Naive thymus-derived CD4-positive, alpha-beta T cell (primary cell): Measurements from ENCODE around the gene LAMB1. TPM values are rescaled to one million over a fixed set of nuclear protein-coding genes. Genes with fewer than 3 reads are reported as not detected.

ENCODE experiments used
- ATAC-seq: fragments of 150-1000 bp; cut with Tn5 transposase; 2 replicates; pipeline ENCODE4 v1.10.0; 2021; ENCODE audit warnings: mild to moderate bottlenecking, moderate library complexity
- CTCF ChIA-PET: fragments of 350-600 bp; sonication (Branson Sonifier 250); formaldehyde crosslinking; loops from one replicate; lab custom pipeline; 2021; ENCODE audit warnings: antibody characterized with exemption; lab: Charles Lee
- POLR2A ChIA-PET: fragments of 350-600 bp; sonication (Branson Sonifier 250); formaldehyde crosslinking; loops from one replicate; lab custom pipeline; 2021; ENCODE audit warnings: antibody characterized with exemption, inconsistent platforms; lab: Charles Lee
- DNase-seq, 9 donors: peaks; one replicate each; pipeline versions ENCODE4 v3.0.0 to v3.0.0-alpha.2; 2020 to 2022; ENCODE audit warnings: mixed read lengths in 1 of 9
- H3K27ac ChIP-seq: one replicate; pipeline ENCODE4 v1.7.0; 2013; ENCODE audit warnings: mild to moderate bottlenecking, low read depth, low read length, moderate library complexity
- H3K27me3 ChIP-seq, 2 donors: one replicate each; pipeline ENCODE4 v1.7.0; 2013; ENCODE audit warnings: low read length in 2 of 2, mild to moderate bottlenecking in 2 of 2, moderate library complexity in 2 of 2; ENCODE audit not compliant: control insufficient read depth in 2 of 2, insufficient read depth in 2 of 2
- H3K36me3 ChIP-seq, 3 experiments: 1 replicate in 2 of 3; 2 replicates in 1 of 3; pipeline ENCODE4 v1.7.0; 2013; ENCODE audit warnings: low read length in 3 of 3, mild to moderate bottlenecking in 3 of 3, moderate library complexity in 1 of 3; ENCODE audit not compliant: insufficient read depth in 3 of 3, control insufficient read depth in 2 of 3
- H3K4me1 ChIP-seq, 2 donors: one replicate each; pipeline ENCODE4 v1.7.0; 2013; ENCODE audit warnings: low read length in 2 of 2, mild to moderate bottlenecking in 2 of 2, moderate library complexity in 1 of 2; ENCODE audit not compliant: control insufficient read depth in 2 of 2, insufficient read depth in 2 of 2
- H3K4me3 ChIP-seq: 2 replicates; pipeline ENCODE4 v1.7.0; 2013; ENCODE audit warnings: mild to moderate bottlenecking, low read length
- H3K9me3 ChIP-seq, 3 experiments: 1 replicate in 2 of 3; 2 replicates in 1 of 3; pipeline ENCODE4 v1.7.0; 2013; ENCODE audit warnings: low read length in 3 of 3; ENCODE audit not compliant: control insufficient read depth in 2 of 3
- H3K27ac Mint-ChIP-seq, 9 donors: one replicate each; pipeline ENCODE4 v1.8.0; 2020 to 2022; ENCODE audit warnings: mixed read lengths in 9 of 9, mild to moderate bottlenecking in 8 of 9, moderate library complexity in 5 of 9, inconsistent platforms in 2 of 9
- H3K27me3 Mint-ChIP-seq, 5 donors: one replicate each; pipeline ENCODE4 v1.8.0; 2021 to 2022; ENCODE audit warnings: mixed read lengths in 5 of 5, mild to moderate bottlenecking in 1 of 5
- H3K36me3 Mint-ChIP-seq, 5 donors: one replicate each; pipeline ENCODE4 v1.8.0; 2020 to 2022; ENCODE audit warnings: mixed read lengths in 5 of 5, mild to moderate bottlenecking in 3 of 5, inconsistent platforms in 1 of 5
- H3K4me1 Mint-ChIP-seq, 7 donors: one replicate each; pipeline ENCODE4 v1.8.0; 2020 to 2022; ENCODE audit warnings: mixed read lengths in 7 of 7, mild to moderate bottlenecking in 3 of 7, inconsistent platforms in 1 of 7
- H3K4me3 Mint-ChIP-seq, 10 donors: one replicate each; pipeline ENCODE4 v1.8.0; 2020 to 2022; ENCODE audit warnings: mild to moderate bottlenecking in 10 of 10, mixed read lengths in 10 of 10, moderate library complexity in 6 of 10, inconsistent platforms in 2 of 10
- H3K9me3 Mint-ChIP-seq, 11 donors: one replicate each; pipeline ENCODE4 v1.8.0; 2020 to 2022; ENCODE audit warnings: mixed read lengths in 11 of 11, mild to moderate bottlenecking in 4 of 11, inconsistent platforms in 1 of 11, moderate library complexity in 1 of 11
- intact Hi-C, 2 donors: fragments of 100-400 bp; cut with micrococcal nuclease; formaldehyde crosslinking; loops; one replicate each; pipeline ENCODE4 v1.15.1; 2023
- polyA plus RNA-seq, 2 donors: library from polyadenylated mRNA; unstranded; fragments of 300-500 nt; fragmentation: Illumina TruSeq; gene quantifications; one replicate each; pipeline ENCODE4 v1.2.3, GENCODE V29; 2021
- total RNA-seq, 6 experiments: library from RNA in 5 of 6; stranded (reverse) in 5 of 6; gene quantifications; 1 replicate in 5 of 6; 2 replicates in 1 of 6; pipeline ENCODE4 v1.2.3 and lab custom pipeline; 2021 to 2026

The LAMB1 gene
- total and polyA plus RNA-seq, 7 experiments from 2014 or later, result 0.65 to 0.82 TPM; not detected in 5

- POLR2A ChIA-PET, result no interaction called here
- Mint-ChIP-seq H3K4me3 (no peak overlapping the region), H3K27ac (no peak overlapping the region), H3K27me3 (no peaks in the 10 kb centered on the region), H3K9me3 (no peaks in the 10 kb centered on the region), H3K4me1 (peaks cover under 1 to 26% (median 13%) of the 10 kb centered on the region in 7 donors), H3K36me3 (peaks cover 0 to 31% (median 6%) of the 10 kb centered on the region in 5 donors)
- no peaks in the 10 kb centered on the region for H3K9me3 ChIP-seq
- peaks cover 0 to 13% (median 0%) of the 10 kb centered on the region in 3 experiments for H3K36me3 ChIP-seq
- no peak overlapping the region for H3K4me3 ChIP-seq
- ATAC-seq, result no peak
- no peaks in the 10 kb centered on the region for H3K27me3 ChIP-seq
- CTCF ChIA-PET, result no interaction called here
- DNase-seq, result no peak
- intact Hi-C loops, result no loop called here
- H3K27ac ChIP-seq, result no peak overlapping the region
- no peaks in the 10 kb centered on the region for H3K4me1 ChIP-seq
These were observed 66.6 kb downstream of the LAMB1 start for GRCh38 chr7:107936312-107936711.

- intact Hi-C loops, result no loop called here
- Histone ChIP-seq H3K4me3 (no peak overlapping the region), H3K4me1 (no peaks in the 10 kb centered on the region), H3K9me3 (no peaks in the 10 kb centered on the region), H3K27ac (no peak overlapping the region), H3K27me3 (no peaks in the 10 kb centered on the region), H3K36me3 (peaks cover 0 to 5% (median 0%) of the 10 kb centered on the region in 3 experiments)
- H3K4me3 Mint-ChIP-seq, result no peak overlapping the region
- H3K27me3 Mint-ChIP-seq, result no peaks in the 10 kb centered on the region
- ChIA-PET POLR2A (no interaction called here), CTCF (interaction anchor here (0.6 kb wide), 1 partner anchor 95 kb away, joined by 4 read pairs; no protein-coding TSS in a partner anchor)
- H3K4me1 Mint-ChIP-seq, result peaks cover 2 to 27% (median 13%) of the 10 kb centered on the region in 7 donors
- no peak for ATAC-seq
- peaks cover 0 to 26% (median 0%) of the 10 kb centered on the region in 5 donors for H3K36me3 Mint-ChIP-seq
- H3K27ac Mint-ChIP-seq, result no peak overlapping the region
- H3K9me3 Mint-ChIP-seq, result no peaks in the 10 kb centered on the region
- no peak for DNase-seq
These were observed 67.8 kb downstream of the LAMB1 start for GRCh38 chr7:107934991-107935770.

GRCh38 chr7:107933386-107934013, 69.5 kb downstream of the LAMB1 start:
- Histone ChIP-seq H3K4me1 (no peaks in the 10 kb centered on the region), H3K4me3 (no peak overlapping the region), H3K27ac (no peak overlapping the region), H3K9me3 (no peaks in the 10 kb centered on the region), H3K36me3 (no peaks in the 10 kb centered on the region), H3K27me3 (no peaks in the 10 kb centered on the region)
- Mint-ChIP-seq H3K4me3 (no peak overlapping the region), H3K4me1 (peaks cover 2 to 31% (median 13%) of the 10 kb centered on the region in 7 donors), H3K36me3 (peaks cover 0 to 28% (median 7%) of the 10 kb centered on the region in 5 donors), H3K27me3 (no peaks in the 10 kb centered on the region), H3K9me3 (no peaks in the 10 kb centered on the region), H3K27ac (peak overlapping the region in 8 of 9 donors; percentile 2 to 84 (median 40))
- ChIA-PET POLR2A (no interaction called here), CTCF (interaction anchor here (0.6 kb wide), 1 partner anchor 72 kb away, joined by 4 read pairs; no protein-coding TSS in a partner anchor)
- DNase-seq, result peak in 1 of 9 donors; percentile 25
- intact Hi-C loops, result no loop called here
- no peak for ATAC-seq

- Mint-ChIP-seq H3K9me3 (no peaks in the 10 kb centered on the region), H3K27ac (peak overlapping the region in 6 of 9 donors; percentile 9 to 81 (median 25)), H3K27me3 (no peaks in the 10 kb centered on the region), H3K36me3 (peaks cover 0 to 28% (median 7%) of the 10 kb centered on the region in 5 donors), H3K4me1 (peaks cover 2 to 31% (median 13%) of the 10 kb centered on the region in 7 donors), H3K4me3 (no peak overlapping the region)
- POLR2A ChIA-PET, result no interaction called here
- DNase-seq (no peak), ATAC-seq (no peak)
- CTCF ChIA-PET, result interaction anchor here (0.6 kb wide), 1 partner anchor 73 kb away, joined by 4 read pairs; no protein-coding TSS in a partner anchor
- no peaks in the 10 kb centered on the region for H3K4me1 ChIP-seq
- H3K36me3 ChIP-seq, result no peaks in the 10 kb centered on the region
- no peaks in the 10 kb centered on the region for H3K27me3 ChIP-seq
- no peak overlapping the region for H3K27ac ChIP-seq
- no peaks in the 10 kb centered on the region for H3K9me3 ChIP-seq
- intact Hi-C loops, result no loop called here
- H3K4me3 ChIP-seq, result no peak overlapping the region
These were observed 70.2 kb downstream of the LAMB1 start for GRCh38 chr7:107932805-107933204.

- Histone ChIP-seq H3K27me3 (no peaks in the 10 kb centered on the region), H3K4me3 (no peak overlapping the region), H3K36me3 (no peaks in the 10 kb centered on the region), H3K27ac (no peak overlapping the region), H3K9me3 (no peaks in the 10 kb centered on the region), H3K4me1 (no peaks in the 10 kb centered on the region)
- Mint-ChIP-seq H3K36me3 (peaks cover 0 to 34% (median 11%) of the 10 kb centered on the region in 5 donors), H3K27ac (peak overlapping the region in 1 of 9 donors; percentile 26), H3K4me3 (no peak overlapping the region), H3K4me1 (peaks cover 2 to 31% (median 13%) of the 10 kb centered on the region in 7 donors), H3K9me3 (no peaks in the 10 kb centered on the region), H3K27me3 (no peaks in the 10 kb centered on the region)
- no peak for ATAC-seq
- intact Hi-C loops, result no loop called here
- no peak for DNase-seq
- POLR2A ChIA-PET, result no interaction called here
- CTCF ChIA-PET, result no interaction called here
These were observed 71.0 kb downstream of the LAMB1 start for GRCh38 chr7:107931740-107932515.

- POLR2A ChIA-PET, result interaction anchor here (0.8 kb wide), 1 partner anchor 61 kb away, joined by 4 read pairs; no protein-coding TSS in a partner anchor
- CTCF ChIA-PET, result interaction anchor here (1.0 kb wide), 1 partner anchor 9 kb away, joined by 3 read pairs; no protein-coding TSS in a partner anchor
- no peaks in the 10 kb centered on the region for H3K9me3 ChIP-seq
- no peak overlapping the region for H3K4me3 Mint-ChIP-seq
- DNase-seq (no peak), ATAC-seq (no peak)
- peak overlapping the region in 2 of 9 donors; percentile 12 to 43 for H3K27ac Mint-ChIP-seq
- intact Hi-C loops, result loop anchor here in 1 of 2 donors (10.0 kb wide), 1 partner anchor 218 kb away; no protein-coding TSS in a partner anchor
- peaks cover 10 to 23% of the 10 kb centered on the region in 2 donors for H3K4me1 ChIP-seq
- H3K27me3 ChIP-seq, result no peaks in the 10 kb centered on the region
- no peaks in the 10 kb centered on the region for H3K27me3 Mint-ChIP-seq
- no peak overlapping the region for H3K4me3 ChIP-seq
- peaks cover 0 to 47% (median 21%) of the 10 kb centered on the region in 5 donors for H3K36me3 Mint-ChIP-seq
- H3K9me3 Mint-ChIP-seq, result peaks cover 0 to 3% (median 0%) of the 10 kb centered on the region in 11 donors
- H3K36me3 ChIP-seq, result peaks cover 0 to 5% (median 0%) of the 10 kb centered on the region in 3 experiments
- H3K4me1 Mint-ChIP-seq, result peaks cover 23 to 57% (median 45%) of the 10 kb centered on the region in 7 donors
- no peak overlapping the region for H3K27ac ChIP-seq
These were observed 76.5 kb downstream of the LAMB1 start for GRCh38 chr7:107926481-107926880.
